ENCODE results near the gene DHRS3.

GRCh38 chr1:12654004-12654567 lies 36.1 kb upstream of the DHRS3 start:
- TF ChIP-seq USF1 (IDR thresholded peaks at IDR 0.05; ENCODE audit: borderline replicate concordance, low read depth) (no peak), IRF3 (IDR thresholded peaks at IDR 0.05; ENCODE audit: low read depth, low read length) (no peak), REST (IDR thresholded peaks at IDR 0.05; ENCODE audit: low read depth, low read length) (no peak), SMC3 (IDR thresholded peaks at IDR 0.05; ENCODE audit: low read depth, low read length) (no peak), EZH2phosphoT487 (IDR thresholded peaks at IDR 0.05; ENCODE audit: borderline replicate concordance, low read depth) (no peak), CTCF (IDR thresholded peaks at IDR 0.05) (no peak), TAF1 (IDR thresholded peaks at IDR 0.05; ENCODE audit: borderline replicate concordance, low read depth, low read length) (no peak), RAD21 (IDR thresholded peaks at IDR 0.05; ENCODE audit: low read length) (no peak), ELF1 (IDR thresholded peaks at IDR 0.05) (no peak), RFX5 (IDR thresholded peaks at IDR 0.05; ENCODE audit: low read length) (no peak)
